Suppressor macrophage (primary cell): ENCODE results near the gene GFRA1.
"Not testable (repeated sequence)": the region's sequence is repeated elsewhere in the genome, so short reads cannot be mapped to it uniquely, and the experiment has no call there.

Experiments
- DNase-seq, 4 experiments: peaks; one replicate each; pipeline ENCODE4 v3.0.0-alpha.2; 2020 to 2022

The GFRA1 gene

DNA sequence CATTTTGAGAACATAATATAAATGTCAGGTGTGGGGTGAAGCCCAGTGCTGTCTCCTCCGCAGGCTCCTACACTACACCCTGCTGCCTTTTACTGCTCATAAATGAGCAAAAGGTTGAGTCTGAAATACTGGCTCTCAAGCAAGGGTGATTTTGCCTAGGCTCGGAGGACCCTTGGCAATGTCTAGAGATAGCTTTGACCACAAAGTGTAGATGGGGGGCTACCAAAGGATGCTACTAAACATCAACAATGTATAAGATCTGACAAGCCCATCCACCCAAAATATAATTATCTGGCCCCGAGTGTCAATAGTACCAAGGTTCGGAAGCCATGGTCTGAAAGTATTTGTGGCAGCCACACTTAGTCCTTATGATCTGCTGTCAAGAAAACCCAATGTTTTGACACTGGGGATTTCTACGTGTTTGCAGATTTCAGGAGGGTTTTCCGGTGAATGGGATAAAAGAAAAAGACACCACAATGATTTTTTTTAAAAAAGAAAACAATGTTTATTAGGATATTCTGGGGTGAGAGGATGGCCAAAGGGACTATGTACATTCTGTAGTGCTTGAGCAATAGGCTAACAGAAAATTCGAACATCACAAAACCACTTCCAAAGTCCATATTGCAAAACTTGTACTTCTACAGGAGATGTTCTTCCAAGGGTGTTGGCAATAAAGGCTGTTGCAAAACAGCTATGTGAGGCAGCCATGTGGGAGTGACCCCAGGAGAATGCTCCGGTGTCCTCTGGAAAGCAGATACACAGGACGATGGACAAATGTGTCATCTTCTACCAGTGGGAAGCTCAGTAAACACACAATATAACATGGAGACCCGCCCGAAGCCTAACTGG is 216.3 kb downstream of the GFRA1 start:
- DNase-seq: no peak

GRCh38 chr10:116055917-116056252 is 217.1 kb downstream of the GFRA1 start:
- no peak for DNase-seq

DNA sequence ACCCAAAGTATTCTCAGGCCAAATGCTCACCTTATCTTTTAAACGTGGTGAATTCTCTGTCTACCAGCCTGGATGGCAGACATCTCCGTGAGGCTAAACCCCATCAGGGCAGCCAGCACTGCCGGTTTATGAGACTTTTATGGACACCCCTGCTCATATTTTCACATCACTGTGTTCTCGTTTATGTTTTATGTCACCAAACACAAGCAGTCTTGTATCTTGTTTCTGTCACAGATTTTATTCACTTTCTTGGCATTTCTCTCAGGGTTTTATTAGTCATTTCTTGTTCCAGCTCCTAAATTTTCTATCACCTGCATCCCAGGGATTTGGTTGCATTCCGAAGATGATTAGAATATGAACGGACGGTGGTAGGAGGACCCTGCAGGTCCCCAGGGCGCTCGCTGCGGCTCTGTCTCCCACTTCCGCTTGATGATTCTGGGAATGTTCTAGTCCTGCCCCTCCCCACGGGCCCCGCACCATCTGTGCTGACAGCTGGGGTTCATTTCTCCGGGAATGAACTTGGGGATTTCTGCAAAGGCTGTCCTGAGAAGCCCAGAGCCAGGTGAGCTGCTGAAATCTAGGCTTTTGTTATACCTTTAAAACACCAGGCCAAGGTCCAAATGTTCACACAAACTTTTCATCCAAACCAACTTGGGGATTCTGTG is 217.6 kb downstream of the GFRA1 start:
- DNase-seq: no peak

GRCh38 chr10:116053910-116054309 is 219.1 kb downstream of the GFRA1 start:
- DNase-seq: no peak

DNA sequence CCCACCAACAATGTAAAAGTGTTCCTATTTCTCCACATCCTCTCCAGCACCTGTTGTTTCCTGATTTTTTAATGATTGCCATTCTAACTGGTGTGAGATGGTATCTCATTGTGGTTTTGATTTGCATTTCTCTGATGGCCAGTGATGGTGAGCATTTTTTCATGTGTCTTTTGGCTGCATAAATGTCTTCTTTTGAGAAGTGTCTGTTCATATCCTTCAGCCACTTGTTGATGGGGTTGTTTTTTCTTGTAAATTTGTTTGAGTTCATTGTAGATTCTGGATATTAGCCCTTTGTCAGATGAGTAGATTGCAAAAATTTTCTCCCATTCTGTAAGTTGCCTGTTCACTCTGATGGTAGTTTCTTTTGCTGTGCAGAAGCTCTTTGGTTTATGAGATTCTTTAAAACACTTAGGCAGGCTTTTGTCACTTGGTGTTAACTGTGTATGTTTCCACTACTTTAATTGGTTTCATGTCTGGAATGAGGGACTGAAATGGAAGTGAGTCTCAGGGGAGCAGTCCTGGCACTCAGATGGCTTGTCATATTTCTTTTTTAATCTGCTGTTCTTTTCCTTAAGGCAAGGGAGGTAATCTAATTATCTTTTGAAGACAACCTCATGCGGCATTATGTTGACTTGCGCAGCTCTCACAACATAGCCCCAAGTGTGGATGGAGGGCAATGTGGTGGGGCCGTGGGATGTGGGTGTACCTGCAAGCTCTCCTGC is 219.8 kb downstream of the GFRA1 start:
- not testable (repeated sequence) for DNase-seq

DNA sequence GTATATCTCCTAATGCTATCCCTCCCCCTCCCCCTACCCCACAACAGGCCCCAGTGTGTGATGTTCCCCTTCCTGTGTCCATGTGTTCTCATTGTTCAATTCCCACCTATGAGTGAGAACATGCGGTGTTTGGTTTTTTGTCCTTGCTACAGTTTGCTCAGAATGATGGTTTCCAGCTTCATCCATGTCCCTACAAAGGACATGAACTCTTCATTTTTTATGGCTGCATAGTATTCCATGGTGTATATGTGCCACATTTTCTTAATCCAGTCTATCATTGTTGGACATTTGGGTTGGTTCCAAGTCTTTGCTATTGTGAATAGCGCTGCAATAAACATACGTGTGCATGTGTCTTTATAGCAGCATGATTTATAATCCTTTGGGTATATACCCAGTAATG is 220.5 kb downstream of the GFRA1 start:
- not testable (repeated sequence) for DNase-seq

GRCh38 chr10:116049974-116050304 is 223.1 kb downstream of the GFRA1 start:
- no peak for DNase-seq

DNA sequence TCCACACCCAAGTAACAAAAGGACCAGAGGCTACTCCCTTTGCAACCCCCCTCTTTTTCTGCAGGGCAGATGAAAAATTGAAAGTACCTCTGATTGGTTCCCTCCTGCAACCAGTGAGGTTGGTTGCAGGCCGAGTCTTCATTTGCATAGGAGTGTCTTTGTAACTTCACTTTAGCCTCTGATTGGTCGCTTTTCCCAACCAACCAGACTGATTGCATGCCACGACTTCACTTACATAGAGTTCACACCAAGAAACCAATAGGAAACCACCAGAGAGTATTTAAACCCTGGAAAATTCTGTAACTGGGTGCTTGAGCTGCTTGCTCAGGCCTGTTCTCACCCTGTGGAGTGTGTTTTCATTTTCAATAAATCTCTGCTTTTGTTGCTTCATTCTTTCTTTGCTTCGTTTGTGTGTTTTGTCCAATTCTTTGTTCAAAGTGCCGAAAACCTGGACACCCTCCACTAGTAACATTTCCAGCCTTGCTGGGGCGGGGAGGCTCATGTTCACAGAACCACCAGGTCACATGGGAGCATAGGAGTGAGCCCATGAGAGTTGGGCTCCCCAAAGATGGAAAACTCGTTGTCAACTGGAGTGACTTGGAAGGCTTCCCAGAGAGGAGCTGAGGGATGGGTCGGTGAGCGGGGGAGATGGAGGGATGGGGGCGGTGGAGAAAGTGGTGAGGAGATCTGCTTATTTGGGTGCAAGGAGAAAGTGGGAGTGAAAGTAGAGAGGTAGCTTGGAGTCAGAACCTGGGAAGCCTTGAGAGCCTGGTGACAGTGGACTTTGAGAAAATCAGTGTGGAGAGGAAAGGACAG is 223.6 kb downstream of the GFRA1 start:
- no peak for DNase-seq

- no peak for DNase-seq
These were observed 227.3 kb downstream of the GFRA1 start for GRCh38 chr10:116045366-116046356.

- no peak for DNase-seq
These were observed 228.2 kb downstream of the GFRA1 start for GRCh38 chr10:116044801-116045248.

DNA sequence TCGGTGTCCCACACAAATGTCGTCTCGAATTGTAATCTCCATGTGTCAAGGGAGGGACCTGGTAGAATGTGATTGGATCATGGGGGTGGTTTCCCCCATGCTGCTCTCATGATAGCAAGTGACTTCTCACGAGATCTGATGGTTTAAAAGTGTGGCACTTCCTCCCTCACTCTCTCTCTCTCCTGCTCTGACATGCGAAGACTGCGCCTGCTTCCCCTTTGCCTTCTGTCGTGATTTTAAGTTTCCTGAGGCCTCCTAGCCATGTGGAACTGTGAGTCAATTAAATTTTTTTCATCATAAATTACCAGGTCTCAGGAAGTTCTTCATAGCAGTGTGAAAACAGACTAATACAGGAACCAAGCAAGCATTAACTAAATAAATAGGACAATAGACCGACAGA is 229.1 kb downstream of the GFRA1 start:
- DNase-seq: no peak

DNA sequence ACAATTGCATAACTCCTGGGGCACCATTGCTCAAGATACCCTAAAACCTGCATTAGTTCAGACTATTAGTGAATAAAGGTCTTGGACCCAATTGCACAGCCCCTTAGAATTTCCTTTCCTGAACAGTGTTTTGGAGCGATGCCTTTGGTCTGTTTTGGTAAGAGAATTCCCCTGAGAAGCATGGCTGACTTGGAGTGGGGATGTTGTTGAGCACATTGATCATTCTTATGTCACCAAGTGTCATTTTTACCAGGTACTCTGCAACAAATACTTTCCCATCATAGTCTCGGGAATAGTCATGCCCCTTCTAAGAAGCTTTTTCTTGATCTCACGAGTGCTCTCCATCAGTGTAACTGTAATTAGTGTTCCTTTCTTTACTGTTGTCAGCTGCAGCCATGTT is 229.7 kb downstream of the GFRA1 start:
- DNase-seq: no peak

GRCh38 chr10:116041948-116042347 is 231.1 kb downstream of the GFRA1 start:
- DNase-seq: no peak

DNA sequence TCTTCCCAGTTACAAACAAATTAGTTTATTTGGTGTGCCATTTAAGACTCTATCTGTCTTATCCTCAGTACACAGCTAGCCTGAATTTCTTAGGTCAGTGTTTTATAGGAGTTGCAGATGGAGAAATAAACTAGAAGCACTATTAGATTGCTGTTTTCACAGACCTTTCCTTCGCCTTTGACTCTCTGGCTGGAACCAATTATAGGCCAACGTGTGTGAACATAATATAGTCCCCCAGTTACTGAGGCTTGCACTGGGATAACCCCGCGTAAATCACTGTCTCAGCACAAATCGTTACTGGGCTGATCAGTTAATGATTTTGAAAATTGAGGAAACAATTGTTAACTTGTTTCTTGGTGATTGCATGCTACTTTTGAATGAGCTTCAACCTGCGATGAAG is 233.4 kb downstream of the GFRA1 start:
- no peak for DNase-seq

- DNase-seq: no peak
These were observed 234.7 kb downstream of the GFRA1 start for GRCh38 chr10:116038259-116038658.

DNA sequence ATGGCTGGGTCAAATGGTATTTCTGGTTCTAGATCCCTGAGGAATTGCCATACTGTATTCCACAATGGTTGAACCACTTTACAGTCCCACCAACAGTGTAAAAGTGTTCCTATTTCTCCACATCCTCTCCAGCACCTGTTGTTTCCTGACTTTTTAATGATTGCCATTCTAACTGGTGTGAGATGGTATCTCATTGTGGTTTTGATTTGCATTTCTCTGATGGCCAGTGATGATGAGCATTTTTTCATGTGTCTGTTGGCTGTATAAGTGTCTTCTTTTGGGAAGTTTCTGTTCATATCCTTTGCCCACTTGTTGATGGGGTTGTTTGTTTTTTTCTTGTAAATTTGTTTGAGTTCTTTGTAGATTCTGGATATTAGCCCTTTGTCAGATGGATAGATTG is 237.6 kb downstream of the GFRA1 start:
- not testable (repeated sequence) for DNase-seq

- no peak for DNase-seq
These were observed 242.4 kb downstream of the GFRA1 start for GRCh38 chr10:116030576-116030975.

GRCh38 chr10:116029826-116030225 is 243.2 kb downstream of the GFRA1 start:
- no peak for DNase-seq

GRCh38 chr10:116027355-116027754 is 245.7 kb downstream of the GFRA1 start:
- DNase-seq: no peak

DNA sequence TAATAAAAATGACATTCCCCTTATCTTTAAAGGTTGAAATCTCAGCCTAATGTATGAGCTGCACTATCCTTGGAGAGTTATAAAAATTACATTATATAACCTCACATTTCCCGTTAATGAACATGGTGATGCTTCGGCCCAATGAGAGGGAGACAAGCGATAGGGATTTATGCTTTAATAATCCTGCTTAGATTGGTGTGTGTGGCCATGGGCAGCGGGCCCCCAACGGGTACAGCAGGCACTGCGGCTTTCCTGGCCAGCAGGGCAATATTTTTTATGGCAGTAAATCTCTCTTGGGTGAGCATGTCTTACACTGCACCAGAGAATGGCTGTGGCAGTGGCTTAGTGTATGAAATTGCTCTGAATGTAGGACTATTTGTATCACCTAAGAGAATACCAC is 246.3 kb downstream of the GFRA1 start:
- no peak for DNase-seq

- DNase-seq: no peak
These were observed 246.7 kb downstream of the GFRA1 start for GRCh38 chr10:116026315-116026714.
